A549 treated with CpdA at 1 μM for 4 hours (cell line): ENCODE results near the gene DMAC1. TPM values are rescaled to one million over a fixed set of nuclear protein-coding genes. Genes with fewer than 3 reads are reported as not detected.

Experiments
- total RNA-seq: library from RNA; stranded (reverse); fragments of 200-300 nt; extraction: Qiagen RNA extraction; gene quantifications from 5 replicates; pipeline ENCODE4 v1.2.3, GENCODE V29; 2022; ENCODE audit warnings: low read depth

Gene DMAC1, protein sequence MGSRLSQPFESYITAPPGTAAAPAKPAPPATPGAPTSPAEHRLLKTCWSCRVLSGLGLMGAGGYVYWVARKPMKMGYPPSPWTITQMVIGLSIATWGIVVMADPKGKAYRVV
- 27.1 to 83.1 TPM (median 74.2 TPM) in 5 replicates for total RNA-seq

DNA sequence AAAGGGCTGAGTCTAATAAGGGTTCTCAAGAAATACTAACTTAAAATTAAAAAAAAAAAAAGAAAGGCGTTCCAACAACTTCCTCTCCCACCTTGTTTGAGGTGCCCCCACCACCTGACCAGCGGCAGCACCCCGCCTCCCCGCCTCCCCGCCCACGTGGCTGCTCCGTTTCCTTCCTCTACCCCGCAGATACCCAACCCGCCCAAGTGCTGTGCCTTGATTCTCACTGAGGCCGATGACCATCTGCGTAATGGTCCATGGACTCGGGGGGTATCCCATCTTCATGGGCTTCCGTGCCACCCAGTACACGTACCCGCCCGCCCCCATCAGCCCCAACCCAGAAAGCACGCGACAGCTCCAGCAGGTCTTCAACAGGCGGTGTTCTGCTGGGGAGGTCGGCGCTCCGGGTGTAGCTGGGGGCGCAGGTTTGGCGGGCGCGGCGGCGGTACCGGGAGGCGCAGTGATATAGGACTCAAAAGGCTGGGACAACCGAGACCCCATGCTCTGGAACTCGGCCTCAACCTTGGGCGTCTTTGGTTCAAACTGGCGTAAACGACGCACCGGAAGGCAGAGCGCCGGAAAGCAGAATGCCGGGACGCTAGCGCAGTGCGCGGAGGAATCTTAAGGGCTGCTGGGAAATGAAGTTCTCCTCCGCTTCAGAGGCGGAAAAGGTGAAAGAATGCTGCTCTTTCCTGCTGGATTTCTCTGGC lies at the start of gene DMAC1:
Gene DMAC1 (minus strand): TSS at position 545 of the 710 bp plus-strand sequence. CDS start 44 bp downstream, at position 501.

